GM12878 (cell line): ENCODE results near the gene TTLL1. TPM values are rescaled to one million over a fixed set of nuclear protein-coding genes. Genes with fewer than 3 reads are reported as not detected.

ENCODE experiments used
- BCL11A ChIP-seq: IDR thresholded peaks from 2 replicates; pipeline ENCODE4 v1.6.1; 2011; ENCODE audit warnings: low read depth, low read length
- BCLAF1 ChIP-seq: fragments of 450-650 bp; IDR thresholded peaks from 2 replicates; pipeline ENCODE4 v1.6.1; 2017; ENCODE audit warnings: antibody characterized with exemption, mild to moderate bottlenecking, moderate library complexity
- BHLHE40 ChIP-seq, 2 experiments: fragments of 450-650 bp in 1 of 2; IDR thresholded peaks; 2 replicates each; pipeline ENCODE4 v1.6.1; 2011 to 2017; ENCODE audit warnings: low read depth in 2 of 2, borderline replicate concordance in 1 of 2, improper control_type of control experiment in 1 of 2, low read length in 1 of 2, mild to moderate bottlenecking in 1 of 2
- CBX3 ChIP-seq: fragments of 200-600 bp; sonication (generic); IDR thresholded peaks from 2 replicates; pipeline ENCODE4 v1.6.1; 2016; ENCODE audit warnings: low read depth, borderline replicate concordance
- CREM ChIP-seq: IDR thresholded peaks from 2 replicates; pipeline ENCODE4 v1.6.1; 2014; ENCODE audit warnings: antibody characterized with exemption, low read depth
- DPF2 ChIP-seq: fragments of 450-650 bp; IDR thresholded peaks from 2 replicates; pipeline ENCODE4 v1.6.1; 2017; ENCODE audit warnings: mild to moderate bottlenecking
- FOXK2 ChIP-seq: fragments of 450-650 bp; IDR thresholded peaks from 2 replicates; pipeline ENCODE4 v1.6.1; 2017; ENCODE audit warnings: mild to moderate bottlenecking, moderate library complexity
- IRF3 ChIP-seq: fragments of 450-650 bp; IDR thresholded peaks from 2 replicates; pipeline ENCODE4 v1.6.1; 2014; ENCODE audit warnings: mild to moderate bottlenecking
- LARP7 ChIP-seq: fragments of 450-650 bp; IDR thresholded peaks from 2 replicates; pipeline ENCODE4 v1.6.1; 2017; ENCODE audit warnings: mild to moderate bottlenecking
- MLLT1 ChIP-seq: fragments of 450-650 bp; IDR thresholded peaks from 2 replicates; pipeline ENCODE4 v1.6.1; 2016; ENCODE audit warnings: mild to moderate bottlenecking
- POLR2A ChIP-seq: IDR thresholded peaks from 2 replicates; pipeline ENCODE4 v1.6.1; 2011; ENCODE audit warnings: low read depth, mild to moderate bottlenecking, low read length
- RUNX3 ChIP-seq: IDR thresholded peaks from 2 replicates; pipeline ENCODE4 v1.6.1; 2012; ENCODE audit warnings: low read length, inconsistent platforms
- TCF12 ChIP-seq: IDR thresholded peaks from 2 replicates; pipeline ENCODE4 v1.6.1; 2011; ENCODE audit warnings: low read depth, mild to moderate bottlenecking, low read length
- TCF3 ChIP-seq: IDR thresholded peaks from 2 replicates; pipeline ENCODE4 v1.6.1; 2012; ENCODE audit warnings: low read depth, mild to moderate bottlenecking, low read length, borderline replicate concordance; ENCODE audit not compliant: insufficient read depth
- ZNF207 ChIP-seq: fragments of 450-650 bp; IDR thresholded peaks from 2 replicates; pipeline ENCODE4 v1.6.1; 2014; ENCODE audit warnings: antibody characterized with exemption, mild to moderate bottlenecking, borderline replicate concordance
- ZNF274 ChIP-seq: IDR thresholded peaks from one replicate; pipeline ENCODE4 v1.8.0; 2011; ENCODE audit not compliant: insufficient read length, insufficient read depth
- polyA plus RNA-seq, 11 experiments: library from polyadenylated mRNA; depleted of rRNA in 4 of 11; unstranded in 6 of 11; stranded (reverse) in 5 of 11; fragments of >200 nt; fragmentation: Nextera tagmentation in 4 of 11; fragmentation: Illumina TruSeq in 1 of 11; extraction: Ambion mirVana in 4 of 11; extraction: Trizol in 1 of 11; gene quantifications; 1 replicate in 1 of 11; 2 replicates in 10 of 11; pipeline versions ENCODE4 v1.2.1 to v1.2.3, GENCODE V29; 2011 to 2016; ENCODE audit warnings: inconsistent platforms in 2 of 11, missing spikeins in 2 of 11, low read depth in 1 of 11
- total RNA-seq, 4 experiments: library from RNA; depleted of rRNA in 3 of 4; stranded (reverse); fragments of >200 nt in 3 of 4; fragmentation: Illumina TruSeq in 1 of 4; extraction: Trizol in 1 of 4; gene quantifications; 2 replicates each; pipeline versions ENCODE4 v1.2.1 to v1.2.3, GENCODE V29; 2013 to 2021
- TF ChIP-seq, protein P1 (sequence below): fragments of 450-650 bp; IDR thresholded peaks from 2 replicates; pipeline ENCODE4 v1.6.1; 2017; ENCODE audit warnings: mild to moderate bottlenecking, moderate library complexity
- TF ChIP-seq, protein P2 (sequence below), 3 experiments: IDR thresholded peaks in 2 of 3; conservative IDR thresholded peaks in 1 of 3; 2 replicates each; pipeline ENCODE4 v1.5.1; 2011; ENCODE audit warnings: low read depth in 3 of 3, low read length in 3 of 3, mild to moderate bottlenecking in 3 of 3, control low read depth in 2 of 3, moderate library complexity in 2 of 3, inconsistent platforms in 1 of 3, mixed read lengths in 1 of 3; ENCODE audit not compliant: control insufficient read depth in 2 of 3, insufficient read depth in 1 of 3; ENCODE audit errors: extremely low read depth in 1 of 3

The TTLL1 gene
- total and polyA plus RNA-seq, 10 of the 15 experiments (the other 5 are each of a cell fraction or from before 2014, with no cell fraction given), result 0.39 to 4.8 (median 3.2) TPM

GRCh38 chr22:43014869-43015676 is 74.1 kb downstream of the TTLL1 start, which contains the start of gene PACSIN2 (continued):
- TF ChIP-seq BCLAF1 (no peak), BCL11A (0 out of 2 replicates have a peak, but pooled peaks have one; percentile 30), CBX3 (no peak), ZNF207 (peak; percentile 73), BHLHE40 (IDR thresholded peaks at IDR 0.05; ENCODE audit: borderline replicate concordance in 1 of 2, low read depth in 2 of 2, low read length in 1 of 2) (peak; percentile 50 to 85; a peak in 3 of 4 replicates), ZNF274 (no peak), IRF3 (peak; percentile 83), CREM (peak; percentile 71), RUNX3 (peak; percentile 88), POLR2A (peak; percentile 99), DPF2 (peak; percentile 94), MLLT1 (peak; percentile 86), TCF12 (peak; percentile 77; the same call in 1 of the 2 replicates), LARP7 (peak; percentile 30; the same call in 1 of the 2 replicates), FOXK2 (no peak), TCF3 (peak; percentile 63; the same call in 1 of the 2 replicates)
- TF ChIP-seq, protein P1, sequence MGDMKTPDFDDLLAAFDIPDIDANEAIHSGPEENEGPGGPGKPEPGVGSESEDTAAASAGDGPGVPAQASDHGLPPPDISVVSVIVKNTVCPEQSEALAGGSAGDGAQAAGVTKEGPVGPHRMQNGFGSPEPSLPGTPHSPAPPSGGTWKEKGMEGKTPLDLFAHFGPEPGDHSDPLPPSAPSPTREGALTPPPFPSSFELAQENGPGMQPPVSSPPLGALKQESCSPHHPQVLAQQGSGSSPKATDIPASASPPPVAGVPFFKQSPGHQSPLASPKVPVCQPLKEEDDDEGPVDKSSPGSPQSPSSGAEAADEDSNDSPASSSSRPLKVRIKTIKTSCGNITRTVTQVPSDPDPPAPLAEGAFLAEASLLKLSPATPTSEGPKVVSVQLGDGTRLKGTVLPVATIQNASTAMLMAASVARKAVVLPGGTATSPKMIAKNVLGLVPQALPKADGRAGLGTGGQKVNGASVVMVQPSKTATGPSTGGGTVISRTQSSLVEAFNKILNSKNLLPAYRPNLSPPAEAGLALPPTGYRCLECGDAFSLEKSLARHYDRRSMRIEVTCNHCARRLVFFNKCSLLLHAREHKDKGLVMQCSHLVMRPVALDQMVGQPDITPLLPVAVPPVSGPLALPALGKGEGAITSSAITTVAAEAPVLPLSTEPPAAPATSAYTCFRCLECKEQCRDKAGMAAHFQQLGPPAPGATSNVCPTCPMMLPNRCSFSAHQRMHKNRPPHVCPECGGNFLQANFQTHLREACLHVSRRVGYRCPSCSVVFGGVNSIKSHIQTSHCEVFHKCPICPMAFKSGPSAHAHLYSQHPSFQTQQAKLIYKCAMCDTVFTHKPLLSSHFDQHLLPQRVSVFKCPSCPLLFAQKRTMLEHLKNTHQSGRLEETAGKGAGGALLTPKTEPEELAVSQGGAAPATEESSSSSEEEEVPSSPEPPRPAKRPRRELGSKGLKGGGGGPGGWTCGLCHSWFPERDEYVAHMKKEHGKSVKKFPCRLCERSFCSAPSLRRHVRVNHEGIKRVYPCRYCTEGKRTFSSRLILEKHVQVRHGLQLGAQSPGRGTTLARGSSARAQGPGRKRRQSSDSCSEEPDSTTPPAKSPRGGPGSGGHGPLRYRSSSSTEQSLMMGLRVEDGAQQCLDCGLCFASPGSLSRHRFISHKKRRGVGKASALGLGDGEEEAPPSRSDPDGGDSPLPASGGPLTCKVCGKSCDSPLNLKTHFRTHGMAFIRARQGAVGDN, result peak; percentile 43
- TF ChIP-seq, protein P2, sequence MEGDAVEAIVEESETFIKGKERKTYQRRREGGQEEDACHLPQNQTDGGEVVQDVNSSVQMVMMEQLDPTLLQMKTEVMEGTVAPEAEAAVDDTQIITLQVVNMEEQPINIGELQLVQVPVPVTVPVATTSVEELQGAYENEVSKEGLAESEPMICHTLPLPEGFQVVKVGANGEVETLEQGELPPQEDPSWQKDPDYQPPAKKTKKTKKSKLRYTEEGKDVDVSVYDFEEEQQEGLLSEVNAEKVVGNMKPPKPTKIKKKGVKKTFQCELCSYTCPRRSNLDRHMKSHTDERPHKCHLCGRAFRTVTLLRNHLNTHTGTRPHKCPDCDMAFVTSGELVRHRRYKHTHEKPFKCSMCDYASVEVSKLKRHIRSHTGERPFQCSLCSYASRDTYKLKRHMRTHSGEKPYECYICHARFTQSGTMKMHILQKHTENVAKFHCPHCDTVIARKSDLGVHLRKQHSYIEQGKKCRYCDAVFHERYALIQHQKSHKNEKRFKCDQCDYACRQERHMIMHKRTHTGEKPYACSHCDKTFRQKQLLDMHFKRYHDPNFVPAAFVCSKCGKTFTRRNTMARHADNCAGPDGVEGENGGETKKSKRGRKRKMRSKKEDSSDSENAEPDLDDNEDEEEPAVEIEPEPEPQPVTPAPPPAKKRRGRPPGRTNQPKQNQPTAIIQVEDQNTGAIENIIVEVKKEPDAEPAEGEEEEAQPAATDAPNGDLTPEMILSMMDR (IDR thresholded peaks at IDR 0.05 in 2 of 3, conservative IDR thresholded peaks at IDR 0.05 in 1 of 3; ENCODE audit: control insufficient read depth in 2 of 3, extremely low read depth in 1 of 3, insufficient read depth in 1 of 3, low read depth in 3 of 3, low read length in 3 of 3), result 0 out of 6 replicates have a peak, but pooled peaks of 1 of the 3 experiments have one; percentile 0
